Ureter (tissue), 1 donor: ENCODE measurements around the gene CELF5. TPM values are rescaled to one million over a fixed set of nuclear protein-coding genes. Genes with fewer than 3 reads are reported as not detected.
A peak's percentile ranks its signal among the peaks of the same experiment; 100 is the strongest.
"Not testable (repeated sequence)": the region's sequence is repeated elsewhere in the genome, so short reads cannot be mapped to it uniquely, and the experiment has no call there.

ENCODE experiments used
- DNase-seq: peaks from one replicate; pipeline ENCODE4 v3.0.0-alpha.2; 2020; ENCODE audit warnings: low spot score
- total RNA-seq: library from RNA; stranded (reverse); gene quantifications from one replicate; pipeline ENCODE4 v1.2.4, GENCODE V29; 2023
- donor health status: DM: yes; HTN: yes; CAD: no.

The CELF5 gene
- total RNA-seq, 1 donor from 2014 or later, result 0.62 TPM

- no peak for DNase-seq
Measured at GRCh38 chr19:3322199-3322978, 97.9 kb downstream of the CELF5 start.

DNA sequence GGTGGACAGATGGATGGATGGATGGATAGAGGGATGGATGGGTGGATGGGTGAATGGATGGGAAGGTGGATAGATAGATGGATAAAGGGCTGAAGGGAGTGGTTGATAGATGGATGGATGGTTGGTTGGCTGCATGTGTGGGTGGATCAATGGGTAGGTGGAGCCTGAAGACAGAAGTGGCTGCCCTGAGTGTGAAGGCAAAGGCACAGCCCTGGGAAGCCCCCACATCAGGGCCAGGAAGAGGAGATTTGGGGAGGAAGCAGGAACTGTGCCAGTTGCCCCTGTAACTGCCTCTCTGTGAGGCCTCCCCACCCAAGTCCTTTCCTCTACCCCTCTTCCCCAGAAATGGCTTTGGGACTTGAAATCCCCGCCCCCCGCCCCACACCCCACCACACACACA is 98.6 kb downstream of the CELF5 start:
- no peak for DNase-seq

DNA sequence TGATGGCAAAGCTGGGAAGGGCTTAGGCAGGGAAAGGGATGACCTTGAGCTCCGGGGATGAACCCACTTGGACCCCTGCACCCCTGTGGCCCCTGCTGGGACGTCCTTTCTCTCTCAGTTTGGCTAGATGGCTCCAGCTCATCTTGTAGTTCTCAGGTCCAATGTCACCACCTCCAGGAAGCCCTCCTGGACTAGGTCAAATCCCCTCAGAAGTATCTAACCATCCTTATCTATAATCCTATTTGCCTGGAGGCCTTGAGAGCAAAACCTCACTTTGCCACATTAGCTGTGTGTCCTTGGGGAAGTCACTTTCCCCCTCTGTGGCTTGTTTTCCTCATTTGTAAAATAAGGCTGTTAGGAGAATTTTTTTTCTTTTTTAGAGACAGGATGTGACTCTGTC is 99.2 kb downstream of the CELF5 start:
- DNase-seq, result no peak

GRCh38 chr19:3324405-3324856 is 100.0 kb downstream of the CELF5 start:
- DNase-seq, result no peak

DNA sequence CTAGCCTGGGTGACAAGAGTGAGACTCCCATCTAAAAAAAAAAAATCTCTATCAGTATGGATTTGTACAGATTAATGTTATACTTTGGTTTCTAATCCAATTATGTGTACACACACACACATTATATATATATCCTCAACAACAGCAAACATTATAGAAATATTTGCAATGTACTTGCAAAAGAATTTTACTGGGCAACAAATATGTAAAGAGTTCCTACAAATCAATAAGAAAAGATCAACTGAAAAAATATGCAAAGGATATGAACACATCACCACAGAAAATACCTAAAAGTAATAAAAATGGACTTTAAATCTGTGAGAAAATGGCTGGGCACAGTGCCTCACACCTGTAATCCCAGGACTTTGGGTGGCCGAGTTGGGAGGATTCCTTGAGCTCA is 101.0 kb downstream of the CELF5 start:
- no peak for DNase-seq

DNA sequence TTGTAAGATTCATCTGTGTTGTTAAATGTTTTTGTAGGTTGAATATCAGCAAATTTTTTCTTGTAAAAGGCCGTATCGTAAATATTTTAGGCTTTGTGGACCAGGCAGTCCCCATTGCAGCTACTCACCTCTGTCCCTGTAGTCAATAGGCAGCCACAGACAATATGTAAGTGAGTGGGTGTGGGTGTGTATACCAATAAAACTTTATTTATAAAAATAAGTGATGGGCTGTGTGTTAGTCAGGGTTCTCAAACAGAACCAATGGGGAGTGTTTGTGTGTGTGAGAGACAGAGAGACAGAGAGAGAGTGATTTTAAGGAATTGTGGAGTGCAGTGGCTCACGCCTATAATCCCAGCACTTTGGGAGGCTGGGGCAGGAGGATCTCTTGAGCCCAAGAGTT is 104.3 kb downstream of the CELF5 start:
- no peak for DNase-seq

GRCh38 chr19:3330047-3330446 is 105.6 kb downstream of the CELF5 start:
- no peak for DNase-seq

GRCh38 chr19:3332232-3332631 is 107.8 kb downstream of the CELF5 start:
- DNase-seq, result not testable (repeated sequence)

DNA sequence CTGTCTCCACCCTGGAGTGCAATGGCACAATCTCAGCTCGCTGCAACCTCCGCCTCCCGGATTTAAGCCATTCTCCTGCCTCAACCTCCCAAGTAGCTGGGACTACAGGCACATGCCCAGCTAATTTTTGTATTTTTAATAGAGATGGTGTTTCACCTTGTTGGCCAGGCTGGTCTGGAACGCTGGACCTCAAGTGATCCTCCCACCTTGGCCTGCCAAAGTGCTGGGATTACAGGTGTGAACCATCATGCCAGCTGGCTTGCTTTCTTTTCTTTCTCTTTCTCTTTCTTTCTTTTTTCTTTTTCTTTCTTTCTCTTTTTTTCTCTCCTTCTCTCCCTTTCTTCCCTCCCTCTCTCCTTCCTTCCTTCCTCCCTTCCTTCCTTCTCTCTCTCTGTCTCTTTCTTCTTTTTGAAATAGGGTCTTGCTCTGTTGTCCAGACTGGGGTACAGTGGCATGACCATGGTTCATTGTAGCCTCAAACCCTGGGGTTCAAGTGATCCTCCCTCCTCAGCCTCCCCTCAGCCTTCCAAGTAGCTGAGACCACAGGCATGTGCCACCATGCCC is 108.6 kb downstream of the CELF5 start:
- no peak for DNase-seq

DNA sequence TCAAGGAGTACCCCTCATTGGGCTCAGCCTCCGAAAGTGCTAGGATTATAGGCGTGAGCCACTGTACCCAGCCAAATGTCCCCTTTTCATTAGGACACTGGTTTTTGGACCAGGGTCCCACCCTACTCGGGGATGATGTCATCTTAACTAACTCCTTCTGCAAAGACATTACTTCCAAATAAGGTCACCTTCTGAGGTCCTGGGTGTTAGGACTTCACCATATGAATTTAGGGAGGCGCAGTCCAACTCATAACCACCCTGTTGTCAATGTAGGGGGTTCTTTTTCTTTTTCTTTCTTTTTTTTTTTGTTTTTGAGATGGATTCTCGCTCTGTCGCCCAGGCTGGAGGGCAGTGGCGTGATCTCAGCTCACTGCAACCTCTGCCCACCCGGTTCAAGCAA is 109.2 kb downstream of the CELF5 start:
- no peak for DNase-seq

DNA sequence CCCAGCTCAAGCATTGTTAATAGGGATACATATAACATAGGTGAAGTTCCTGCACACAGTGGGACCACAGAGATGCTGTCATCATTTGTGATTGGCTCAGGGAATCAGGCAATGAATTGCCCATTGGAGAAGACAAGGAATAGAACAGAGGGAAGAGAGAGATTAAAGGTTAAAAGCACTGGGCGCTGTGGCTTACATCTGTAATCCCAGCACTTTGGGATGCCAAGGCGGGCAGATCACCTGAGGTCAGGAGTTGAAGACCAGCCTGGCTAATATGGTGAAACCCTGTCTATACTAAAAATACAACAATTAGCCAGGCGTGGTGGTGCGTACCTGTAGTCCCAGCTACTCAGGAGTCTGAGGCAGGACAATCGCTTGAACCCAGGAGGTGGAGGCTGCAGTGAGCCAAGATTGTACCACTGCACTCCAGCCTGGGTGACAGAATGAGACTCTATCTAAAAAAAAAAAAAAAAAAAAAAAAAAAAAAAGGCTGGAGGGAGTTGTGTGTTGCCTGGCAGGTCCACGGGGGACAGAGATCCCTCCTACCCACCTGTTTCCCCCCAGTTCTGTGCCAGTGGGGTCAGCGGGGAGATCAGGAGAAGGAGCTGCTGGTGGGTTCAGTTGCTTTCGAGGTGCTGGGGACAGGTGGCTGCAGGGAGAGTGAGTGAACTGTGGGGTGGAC is 110.4 kb downstream of the CELF5 start:
- not testable (repeated sequence) for DNase-seq

- DNase-seq, result no peak
Measured at GRCh38 chr19:3335431-3336350, 111.2 kb downstream of the CELF5 start.

- DNase-seq, result no peak
Measured at GRCh38 chr19:3336351-3336679, 111.9 kb downstream of the CELF5 start.

DNA sequence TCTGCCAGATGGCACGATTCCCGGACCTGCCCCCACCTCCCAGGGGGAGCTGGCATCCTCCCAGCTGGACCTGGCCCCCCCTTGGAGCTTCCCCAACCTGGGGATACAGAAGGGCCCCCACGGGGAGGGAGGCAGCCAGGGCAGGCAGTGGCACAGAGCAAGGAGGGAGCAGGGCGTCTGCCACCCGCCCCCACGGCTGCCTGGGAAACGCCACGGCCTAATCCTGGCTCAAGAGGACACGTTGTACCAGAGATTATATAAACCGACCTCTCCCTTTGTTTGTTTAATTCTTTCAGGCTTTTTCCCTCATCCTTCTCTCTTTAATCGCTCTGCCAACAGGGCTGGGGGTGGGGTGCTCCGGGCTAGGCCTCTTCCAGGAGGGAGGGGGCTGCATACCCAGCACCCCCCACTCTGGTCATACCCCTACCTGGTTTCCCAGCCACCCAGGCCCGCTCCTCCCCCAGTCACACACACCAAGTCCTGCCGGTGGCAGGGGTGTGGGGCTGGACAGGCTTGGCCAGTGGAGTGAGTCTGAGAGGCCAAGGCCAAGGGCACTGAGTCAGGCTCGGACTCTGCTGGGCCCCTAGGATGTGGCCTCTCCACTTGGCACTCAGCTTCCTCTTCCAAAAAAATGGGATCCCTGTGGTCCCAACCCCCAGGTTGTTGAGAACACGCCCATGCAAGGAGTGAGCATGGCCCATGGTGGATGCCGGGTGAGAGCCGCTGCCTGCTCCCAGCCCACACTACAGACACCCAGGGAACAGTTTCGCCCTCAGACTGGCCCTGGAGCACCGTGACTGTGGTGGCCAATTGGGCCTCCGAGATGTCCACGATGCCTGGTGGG is 112.4 kb downstream of the CELF5 start:
- peak; percentile 92 for DNase-seq

DNA sequence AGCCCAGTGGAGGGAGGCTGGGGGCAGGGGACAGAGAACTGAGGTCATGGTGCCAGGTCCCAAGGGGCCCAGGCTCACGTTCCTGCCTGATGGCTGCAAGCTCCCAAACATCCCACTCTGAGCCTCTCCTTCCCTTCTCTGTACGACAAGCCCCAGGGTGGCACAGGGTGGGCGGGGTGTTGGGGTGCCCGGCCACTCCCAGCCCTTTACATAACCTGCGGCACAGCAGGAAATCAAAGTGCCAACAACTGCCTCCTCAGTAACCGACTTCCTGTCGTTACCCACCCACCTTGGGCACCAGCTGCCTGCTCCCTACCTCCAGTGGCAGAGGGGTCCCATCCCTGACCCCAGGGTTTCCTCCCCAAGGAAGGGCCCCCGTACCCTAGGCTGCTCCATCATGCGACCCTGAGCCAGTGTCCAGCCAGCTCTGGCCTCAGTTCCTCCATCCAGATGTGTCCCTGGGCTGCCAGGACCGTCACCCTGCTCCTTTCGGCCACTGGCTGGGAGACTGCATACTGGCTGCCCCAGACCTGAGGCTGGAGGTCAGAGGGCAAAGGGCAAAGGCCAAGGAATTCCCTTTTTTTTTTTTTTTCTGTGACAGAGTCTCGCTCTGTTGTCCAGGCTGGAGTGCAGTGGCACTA is 114.2 kb downstream of the CELF5 start:
- DNase-seq, result no peak

DNA sequence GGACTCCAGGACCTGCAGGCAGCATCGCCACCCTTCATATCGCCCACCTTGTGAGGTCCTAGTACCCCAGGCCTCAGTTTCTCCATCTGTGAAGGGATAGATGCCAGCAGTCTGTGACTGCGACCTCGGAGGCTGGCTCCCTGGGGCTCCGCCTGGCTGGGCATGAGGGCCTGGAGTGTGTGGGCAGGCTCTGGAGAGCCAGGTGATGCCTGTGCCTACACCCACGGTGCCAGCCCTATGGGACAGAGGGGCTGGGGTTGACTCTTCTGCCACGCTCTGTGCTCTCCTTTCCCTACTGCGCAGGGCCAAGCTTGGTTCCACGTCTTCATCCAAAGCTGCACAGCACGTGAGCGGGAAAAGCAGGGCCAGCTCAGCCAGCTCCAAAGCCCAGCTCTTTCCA is 115.9 kb downstream of the CELF5 start:
- no peak for DNase-seq

GRCh38 chr19:3342246-3342645 is 117.8 kb downstream of the CELF5 start:
- no peak for DNase-seq

GRCh38 chr19:3342962-3343361 is 118.5 kb downstream of the CELF5 start:
- DNase-seq, result not testable (repeated sequence)

GRCh38 chr19:3343619-3344502 is 119.4 kb downstream of the CELF5 start:
- peak; percentile 76 for DNase-seq
